Measurements from ENCODE around the gene RFC2. TPM values are rescaled to one million over a fixed set of nuclear protein-coding genes. Genes with fewer than 3 reads are reported as not detected.
A peak's percentile ranks its signal among the peaks of the same experiment; 100 is the strongest.
"Not testable (repeated sequence)": the region's sequence is repeated elsewhere in the genome, so short reads cannot be mapped to it uniquely, and the experiment has no call there.

RFC2 gene
- total RNA-seq, 2 experiments from 2014 or later: 91.5 to 96.0 TPM

DNA sequence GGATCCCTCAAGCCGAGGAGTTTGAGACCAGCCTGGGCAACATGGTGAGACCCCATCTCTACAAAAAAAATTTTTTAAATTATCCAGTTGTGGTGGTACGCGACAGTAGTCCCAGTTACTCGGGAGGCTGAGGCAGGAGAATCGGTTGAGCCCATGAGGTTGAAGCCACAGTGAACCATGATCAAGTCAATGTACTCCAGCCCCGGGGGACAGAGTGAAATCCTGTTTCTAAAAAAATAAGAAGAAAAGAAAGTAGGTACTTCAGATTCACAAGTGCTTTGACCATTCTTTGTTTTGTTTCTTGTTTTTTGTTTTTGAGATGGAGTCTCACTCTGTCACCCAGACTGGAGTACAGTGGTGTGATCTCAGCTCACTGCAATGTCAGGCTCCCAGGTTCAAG, 1.3 kb upstream of the RFC2 start:
- H3K36me3 Mint-ChIP-seq (ENCODE audit: low read depth): peaks cover 18% of the 10 kb centered on the region
- intact Hi-C loops (cut with micrococcal nuclease); H3K9me3 Mint-ChIP-seq; DNase-seq; H3K27me3 Mint-ChIP-seq (ENCODE audit: low read depth); H3K27ac Mint-ChIP-seq: not testable (repeated sequence)
- CTCF ChIA-PET: interaction anchor here (0.6 to 1.4 kb wide), 3 partner anchors 13 to 145 kb away, joined by 3 to 5 read pairs (median 3); no protein-coding TSS in a partner anchor
- H3K4me1 Mint-ChIP-seq (ENCODE audit: low read depth): peaks cover 15% of the 10 kb centered on the region
- H3K4me3 Mint-ChIP-seq: peak overlapping the region; percentile 95

DNA sequence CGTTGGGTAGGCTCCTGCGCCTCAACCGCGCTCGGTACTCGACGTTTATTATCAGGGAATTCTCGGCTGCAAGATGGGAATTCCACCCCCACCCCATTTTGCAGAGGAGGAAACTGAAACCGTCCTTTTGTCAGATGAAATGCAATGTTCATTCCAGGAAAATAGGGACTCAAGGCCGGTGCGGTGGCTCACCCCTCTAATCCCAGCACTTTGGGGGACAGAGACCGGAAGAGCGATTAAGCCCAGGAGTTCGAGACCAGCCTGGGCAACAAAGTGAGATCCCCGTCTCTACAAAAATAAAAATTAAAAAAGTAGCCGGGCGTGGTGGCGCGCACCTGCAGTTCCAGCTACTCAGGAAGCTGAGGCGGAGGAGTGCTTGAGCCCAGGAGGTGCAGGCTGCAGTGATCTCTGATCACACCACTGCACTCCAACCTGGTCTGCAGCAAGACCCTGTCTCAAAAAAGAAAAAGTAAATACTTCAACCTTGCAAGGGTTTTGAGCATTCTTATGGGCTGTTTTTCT, 720 bp upstream of the RFC2 start:
- no peaks in the 10 kb centered on the region for H3K9me3 Mint-ChIP-seq
- H3K4me3 Mint-ChIP-seq: peak overlapping the region; percentile 95
- no peak for DNase-seq
- no peaks in the 10 kb centered on the region for H3K27me3 Mint-ChIP-seq (ENCODE audit: low read depth)
- intact Hi-C loops (cut with micrococcal nuclease): loop anchor here (1.0 to 5.0 kb wide), 8 partner anchors 15 to 733 kb away; partner anchors contain the start of genes BAZ1B, EIF4H, GTF2I and LAT2
- CTCF ChIA-PET: interaction anchor here (0.6 kb wide), 1 partner anchor 146 kb away, joined by 3 read pairs; no protein-coding TSS in a partner anchor
- peaks cover 15% of the 10 kb centered on the region for H3K4me1 Mint-ChIP-seq (ENCODE audit: low read depth)
- peak overlapping the region; percentile 95 for H3K27ac Mint-ChIP-seq
- peaks cover 21% of the 10 kb centered on the region for H3K36me3 Mint-ChIP-seq (ENCODE audit: low read depth)

DNA sequence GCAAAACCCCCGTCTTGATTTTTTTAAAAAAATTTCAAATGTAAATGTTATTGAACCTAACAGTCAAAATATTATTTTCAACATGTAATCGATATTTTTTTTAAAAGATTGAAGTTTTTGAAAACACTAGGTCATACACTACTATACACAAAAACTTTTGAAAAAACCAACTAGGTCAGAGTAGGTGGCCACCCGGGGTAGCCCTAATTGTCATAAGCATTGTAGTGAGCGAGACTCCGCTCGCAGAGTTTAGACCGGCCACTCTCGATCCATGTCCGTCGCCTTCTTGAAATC, 417 bp downstream of the RFC2 start:
- Mint-ChIP-seq H3K4me3 (peak overlapping the region; percentile 95), H3K4me1 (ENCODE audit: low read depth) (peaks cover 20% of the 10 kb centered on the region)
- no peak for DNase-seq

GRCh38 chr7:74253331-74253730, 868 bp downstream of the RFC2 start:
- no peaks in the 10 kb centered on the region for H3K27me3 Mint-ChIP-seq (ENCODE audit: low read depth)
- intact Hi-C loops (cut with micrococcal nuclease): loop anchor here (5.0 kb wide), 2 partner anchors 404 to 731 kb away; partner anchors contain the start of genes BAZ1B and GTF2I
- H3K9me3 Mint-ChIP-seq: no peaks in the 10 kb centered on the region
- peaks cover 20% of the 10 kb centered on the region for H3K4me1 Mint-ChIP-seq (ENCODE audit: low read depth)
- CTCF ChIA-PET: interaction anchor here (1.2 to 2.0 kb wide), 2 partner anchors 30 to 147 kb away, joined by 3 to 8 read pairs; no protein-coding TSS in a partner anchor
- peak overlapping the region; percentile 95 for H3K4me3 Mint-ChIP-seq
- DNase-seq: peak; percentile 21
- H3K27ac Mint-ChIP-seq: peak overlapping the region; percentile 95
- peaks cover 33% of the 10 kb centered on the region for H3K36me3 Mint-ChIP-seq (ENCODE audit: low read depth)

More for the DNA sequence above, 417 bp downstream of the RFC2 start:
- intact Hi-C loops (cut with micrococcal nuclease): loop anchor here (1.0 to 5.0 kb wide), 8 partner anchors 17 to 731 kb away; partner anchors contain the start of genes BAZ1B, EIF4H, GTF2I and LAT2
- Mint-ChIP-seq H3K27ac (peak overlapping the region; percentile 95), H3K9me3 (no peaks in the 10 kb centered on the region), H3K36me3 (ENCODE audit: low read depth) (peaks cover 30% of the 10 kb centered on the region), H3K27me3 (ENCODE audit: low read depth) (no peaks in the 10 kb centered on the region)
- CTCF ChIA-PET: interaction anchor here (2.0 kb wide), 1 partner anchor 147 kb away, joined by 8 read pairs; no protein-coding TSS in a partner anchor

GRCh38 chr7:74252893-74253292, 1.3 kb downstream of the RFC2 start:
- CTCF ChIA-PET: interaction anchor here (1.2 to 2.0 kb wide), 3 partner anchors 30 to 148 kb away, joined by 3 to 8 read pairs (median 6); no protein-coding TSS in a partner anchor
- Mint-ChIP-seq H3K36me3 (ENCODE audit: low read depth) (peaks cover 36% of the 10 kb centered on the region), H3K27me3 (ENCODE audit: low read depth) (no peaks in the 10 kb centered on the region), H3K27ac (no peak overlapping the region), H3K4me3 (peak overlapping the region; percentile 95), H3K4me1 (ENCODE audit: low read depth) (peaks cover 20% of the 10 kb centered on the region), H3K9me3 (no peaks in the 10 kb centered on the region)
- no peak for DNase-seq
- intact Hi-C loops (cut with micrococcal nuclease): loop anchor here (5.0 kb wide), 2 partner anchors 404 to 731 kb away; partner anchors contain the start of genes BAZ1B and GTF2I

GRCh38 chr7:74249058-74249457, 5.1 kb downstream of the RFC2 start:
- CTCF ChIA-PET; H3K27me3 Mint-ChIP-seq (ENCODE audit: low read depth); intact Hi-C loops (cut with micrococcal nuclease); H3K9me3 Mint-ChIP-seq; DNase-seq; H3K27ac Mint-ChIP-seq; H3K4me3 Mint-ChIP-seq: not testable (repeated sequence)
- peaks cover 45% of the 10 kb centered on the region for H3K36me3 Mint-ChIP-seq (ENCODE audit: low read depth)
- peaks cover 13% of the 10 kb centered on the region for H3K4me1 Mint-ChIP-seq (ENCODE audit: low read depth)

DNA sequence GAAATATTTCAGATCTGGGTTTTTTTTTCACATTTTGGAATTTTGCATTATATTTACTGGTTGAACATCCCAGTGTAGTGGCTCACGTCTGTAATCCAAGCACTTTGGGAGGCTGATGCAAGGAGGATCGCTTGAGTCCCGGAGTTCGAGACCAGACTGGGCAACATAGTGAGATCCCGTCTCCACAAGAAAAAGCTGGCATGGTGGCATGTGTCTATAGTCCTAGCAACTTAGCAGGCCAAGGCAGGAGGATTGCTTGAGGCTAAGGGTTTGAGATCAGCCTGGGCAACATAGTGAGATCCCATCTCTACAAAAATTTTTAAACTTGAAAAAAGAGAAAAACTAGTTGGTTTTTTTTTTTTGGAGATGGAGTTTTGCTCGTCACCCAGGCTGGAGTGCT, 6.0 kb downstream of the RFC2 start:
- no peak for DNase-seq
- intact Hi-C loops (cut with micrococcal nuclease): no loop called here
- Mint-ChIP-seq H3K4me1 (ENCODE audit: low read depth) (peaks cover 12% of the 10 kb centered on the region), H3K27ac (no peak overlapping the region), H3K36me3 (ENCODE audit: low read depth) (peaks cover 49% of the 10 kb centered on the region), H3K4me3 (no peak overlapping the region), H3K9me3 (no peaks in the 10 kb centered on the region), H3K27me3 (ENCODE audit: low read depth) (no peaks in the 10 kb centered on the region)
- CTCF ChIA-PET: no interaction called here

- no peaks in the 10 kb centered on the region for H3K27me3 Mint-ChIP-seq (ENCODE audit: low read depth)
- intact Hi-C loops (cut with micrococcal nuclease): no loop called here
- CTCF ChIA-PET: no interaction called here
Measured at GRCh38 chr7:74246497-74246896, 7.7 kb downstream of the RFC2 start.

DNA sequence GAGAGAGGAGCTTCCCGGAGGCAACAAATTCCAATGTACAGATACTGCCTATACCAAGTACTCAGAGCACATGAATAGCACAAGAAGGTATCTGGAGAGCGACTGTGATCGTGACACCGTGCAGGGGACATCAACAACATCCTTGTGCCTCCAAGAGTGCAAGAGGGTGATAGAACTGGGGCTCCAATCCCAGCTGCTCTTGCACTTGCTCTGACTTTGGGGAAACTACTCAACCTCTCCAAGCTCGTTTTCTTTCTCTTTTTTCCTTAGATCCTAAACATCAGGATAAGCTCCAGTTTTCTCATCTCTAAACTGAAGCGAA, 12.1 kb downstream of the RFC2 start:
- Mint-ChIP-seq H3K4me3 (no peak overlapping the region), H3K36me3 (ENCODE audit: low read depth) (peaks cover 34% of the 10 kb centered on the region), H3K9me3 (no peaks in the 10 kb centered on the region), H3K27me3 (ENCODE audit: low read depth) (no peaks in the 10 kb centered on the region), H3K27ac (no peak overlapping the region), H3K4me1 (ENCODE audit: low read depth) (no peaks in the 10 kb centered on the region)
- intact Hi-C loops (cut with micrococcal nuclease): no loop called here
- CTCF ChIA-PET: interaction anchor here (1.4 to 2.0 kb wide), 2 partner anchors 35 to 159 kb away, joined by 4 to 9 read pairs; no protein-coding TSS in a partner anchor
- no peak for DNase-seq

More at GRCh38 chr7:74246497-74246896, 7.7 kb downstream of the RFC2 start:
- Mint-ChIP-seq H3K36me3 (ENCODE audit: low read depth) (peaks cover 48% of the 10 kb centered on the region), H3K27ac (no peak overlapping the region), H3K4me3 (no peak overlapping the region), H3K9me3 (no peaks in the 10 kb centered on the region), H3K4me1 (ENCODE audit: low read depth) (peaks cover 4% of the 10 kb centered on the region)
- DNase-seq: no peak

- DNase-seq: no peak
- CTCF ChIA-PET: interaction anchor here (2.0 kb wide), 1 partner anchor 34 kb away, joined by 9 read pairs; no protein-coding TSS in a partner anchor
- H3K27ac Mint-ChIP-seq: no peak overlapping the region
- no peak overlapping the region for H3K4me3 Mint-ChIP-seq
- H3K27me3 Mint-ChIP-seq (ENCODE audit: low read depth): no peaks in the 10 kb centered on the region
- peaks cover 34% of the 10 kb centered on the region for H3K36me3 Mint-ChIP-seq (ENCODE audit: low read depth)
- intact Hi-C loops (cut with micrococcal nuclease): no loop called here
- H3K4me1 Mint-ChIP-seq (ENCODE audit: low read depth): no peaks in the 10 kb centered on the region
- H3K9me3 Mint-ChIP-seq: no peaks in the 10 kb centered on the region
Measured at GRCh38 chr7:74240482-74240881, 13.7 kb downstream of the RFC2 start.

DNA sequence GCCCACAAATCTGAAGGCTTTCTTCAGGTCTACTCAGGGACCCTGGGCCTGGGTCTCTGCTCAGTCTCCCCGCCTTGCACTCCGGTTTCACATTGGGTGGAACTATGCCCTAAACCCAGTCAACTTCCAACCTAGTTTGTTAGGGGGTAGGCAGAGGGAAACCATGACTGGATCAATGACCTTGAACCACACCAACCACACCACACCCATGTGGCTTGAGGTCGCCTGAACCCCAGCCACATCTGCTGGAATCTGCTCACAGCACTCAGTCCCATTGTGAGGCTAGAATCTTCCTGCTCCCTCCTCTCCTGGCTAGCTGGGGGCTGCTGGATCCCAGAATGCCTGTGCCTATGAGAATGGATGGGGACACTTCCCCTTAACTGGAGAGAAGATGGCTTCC, 17.9 kb downstream of the RFC2 start:
- no peak overlapping the region for H3K27ac Mint-ChIP-seq
- no peaks in the 10 kb centered on the region for H3K4me1 Mint-ChIP-seq (ENCODE audit: low read depth)
- peaks cover 39% of the 10 kb centered on the region for H3K36me3 Mint-ChIP-seq (ENCODE audit: low read depth)
- intact Hi-C loops (cut with micrococcal nuclease): no loop called here
- no peak for DNase-seq
- no peak overlapping the region for H3K4me3 Mint-ChIP-seq
- H3K9me3 Mint-ChIP-seq: no peaks in the 10 kb centered on the region
- no peaks in the 10 kb centered on the region for H3K27me3 Mint-ChIP-seq (ENCODE audit: low read depth)
- CTCF ChIA-PET: interaction anchor here (1.1 kb wide), 2 partner anchors 30 to 165 kb away, joined by 5 to 6 read pairs; no protein-coding TSS in a partner anchor

GRCh38 chr7:74235518-74236268, 18.5 kb downstream of the RFC2 start:
- no peaks in the 10 kb centered on the region for H3K4me1 Mint-ChIP-seq (ENCODE audit: low read depth)
- H3K27me3 Mint-ChIP-seq (ENCODE audit: low read depth): no peaks in the 10 kb centered on the region
- H3K27ac Mint-ChIP-seq: no peak overlapping the region
- peaks cover 40% of the 10 kb centered on the region for H3K36me3 Mint-ChIP-seq (ENCODE audit: low read depth)
- CTCF ChIA-PET: interaction anchor here (1.1 kb wide), 2 partner anchors 29 to 165 kb away, joined by 5 to 6 read pairs; no protein-coding TSS in a partner anchor
- H3K4me3 Mint-ChIP-seq: no peak overlapping the region
- intact Hi-C loops (cut with micrococcal nuclease): no loop called here
- no peaks in the 10 kb centered on the region for H3K9me3 Mint-ChIP-seq
- no peak for DNase-seq

Measured in activated naive CD4-positive, alpha-beta T cell treated with anti-CD3 and anti-CD28 coated beads for 36 hours (primary cell).